Measurements from ENCODE around the gene MYH11. TPM values are rescaled to one million over a fixed set of nuclear protein-coding genes. Genes with fewer than 3 reads are reported as not detected.

Gene MYH11
- total RNA-seq, 4 donors from 2014 or later: 121 to 1,349 (median 217) TPM

GRCh38 chr16:15771694-15772093 lies 85.1 kb downstream of the MYH11 start:
- intact Hi-C loops (cut with DNase I): no loop called here
- peaks cover 0 to 37% (median 11%) of the 10 kb centered on the region in 3 donors for H3K4me1 ChIP-seq
- H3K27me3 ChIP-seq: no peaks in the 10 kb centered on the region
- no peak for DNase-seq
- H3K36me3 ChIP-seq: no peaks in the 10 kb centered on the region
- WGBS, 2 donors: 57 to 81% methylated on average over 7 of the region's 7 CpGs
- H3K27ac ChIP-seq: peak overlapping the region in 3 of 4 donors; percentile 53 to 73 (median 70)
- H3K9me3 ChIP-seq: no peaks in the 10 kb centered on the region
- no peak for TF ChIP-seq CTCF (IDR thresholded peaks at IDR 0.05)
- no peak for TF ChIP-seq POLR2A (IDR thresholded peaks at IDR 0.05)
- no peak overlapping the region for H3K4me3 ChIP-seq

GRCh38 chr16:15770512-15770911 lies 86.3 kb downstream of the MYH11 start:
- Histone ChIP-seq H3K36me3 (no peaks in the 10 kb centered on the region), H3K27me3 (no peaks in the 10 kb centered on the region), H3K4me1 (peaks cover 0 to 29% (median 9%) of the 10 kb centered on the region in 3 donors), H3K27ac (peak overlapping the region in 3 of 4 donors; percentile 67 to 73 (median 70)), H3K4me3 (no peak overlapping the region), H3K9me3 (no peaks in the 10 kb centered on the region)
- intact Hi-C loops (cut with DNase I): no loop called here
- TF ChIP-seq CTCF (IDR thresholded peaks at IDR 0.05) (no peak), POLR2A (IDR thresholded peaks at IDR 0.05) (no peak)
- 55 to 66% methylated on average over 3 of the region's 3 CpGs for WGBS, 2 donors
- DNase-seq: no peak

GRCh38 chr16:15770107-15770506 lies 86.7 kb downstream of the MYH11 start:
- no peak for TF ChIP-seq POLR2A (IDR thresholded peaks at IDR 0.05)
- TF ChIP-seq CTCF (IDR thresholded peaks at IDR 0.05): no peak
- no peak for DNase-seq
- Histone ChIP-seq H3K36me3 (no peaks in the 10 kb centered on the region), H3K27ac (peak overlapping the region in 3 of 4 donors; percentile 67 to 73 (median 70)), H3K4me1 (peaks cover 0 to 26% (median 9%) of the 10 kb centered on the region in 3 donors), H3K27me3 (no peaks in the 10 kb centered on the region), H3K4me3 (no peak overlapping the region), H3K9me3 (no peaks in the 10 kb centered on the region)
- intact Hi-C loops (cut with DNase I): no loop called here
- 32 to 64% methylated on average over 7 of the region's 7 CpGs for WGBS, 2 donors

GRCh38 chr16:15769239-15769638 lies 87.6 kb downstream of the MYH11 start:
- H3K27me3 ChIP-seq: no peaks in the 10 kb centered on the region
- 74 to 82% methylated on average over 8 of the region's 8 CpGs for WGBS, 2 donors
- H3K4me1 ChIP-seq: peaks cover 0 to 19% (median 4%) of the 10 kb centered on the region in 3 donors
- no peak overlapping the region for H3K4me3 ChIP-seq
- no peaks in the 10 kb centered on the region for H3K36me3 ChIP-seq
- intact Hi-C loops (cut with DNase I): loop anchor here (10.0 kb wide), 1 partner anchor 426 kb away; no protein-coding TSS in a partner anchor
- TF ChIP-seq POLR2A (IDR thresholded peaks at IDR 0.05) (no peak), CTCF (IDR thresholded peaks at IDR 0.05) (no peak)
- DNase-seq: no peak
- no peaks in the 10 kb centered on the region for H3K9me3 ChIP-seq
- peak overlapping the region in 3 of 4 donors; percentile 22 to 73 (median 52) for H3K27ac ChIP-seq

- Histone ChIP-seq H3K27me3 (no peaks in the 10 kb centered on the region), H3K4me3 (no peak overlapping the region), H3K36me3 (no peaks in the 10 kb centered on the region), H3K4me1 (peaks cover 0 to 18% (median 4%) of the 10 kb centered on the region in 3 donors), H3K9me3 (no peaks in the 10 kb centered on the region), H3K27ac (no peak overlapping the region)
- no peak for DNase-seq
- WGBS, 2 donors: 94 to 100% methylated on average over 4 of the region's 4 CpGs
- intact Hi-C loops (cut with DNase I): loop anchor here (10.0 kb wide), 1 partner anchor 427 kb away; no protein-coding TSS in a partner anchor
- TF ChIP-seq CTCF (IDR thresholded peaks at IDR 0.05) (no peak), POLR2A (IDR thresholded peaks at IDR 0.05) (no peak)
These were observed 88.6 kb downstream of the MYH11 start for GRCh38 chr16:15768201-15768600.

Data from esophagus squamous epithelium (tissue), 5 donors.